Lung (tissue), 12 donors: ENCODE data around the gene CYP3A7. TPM values are rescaled to one million over a fixed set of nuclear protein-coding genes. Genes with fewer than 3 reads are reported as not detected.
A peak's percentile ranks its signal among the peaks of the same experiment; 100 is the strongest.
"Not testable (repeated sequence)": the region's sequence is repeated elsewhere in the genome, so short reads cannot be mapped to it uniquely, and the experiment has no call there.

ENCODE experiments used
- ATAC-seq: fragments of 200-7000 bp; cut with Tn5 transposase; one replicate; pipeline ENCODE4 v1.9.1; 2020; ENCODE audit warnings: moderate number of reproducible peaks; ENCODE audit not compliant: insufficient read depth, low FRiP score
- DNase-seq, 3 donors: peaks; one replicate each; pipeline ENCODE4 v3.0.0-alpha.2; 2013 to 2017
- H3K27ac ChIP-seq, 2 donors: one replicate each; pipeline ENCODE4 v1.5.1; 2013; ENCODE audit warnings: mild to moderate bottlenecking in 2 of 2, moderate library complexity in 2 of 2, control low read depth in 1 of 2, inconsistent platforms in 1 of 2, low read depth in 1 of 2, low read length in 1 of 2
- H3K27me3 ChIP-seq, 3 donors: one replicate each; pipeline ENCODE4 v1.5.1; 2013; ENCODE audit warnings: low read length in 2 of 3; ENCODE audit not compliant: control insufficient read depth in 3 of 3, insufficient read depth in 3 of 3
- H3K36me3 ChIP-seq, 4 donors: one replicate each; pipeline ENCODE4 v1.5.1; 2013; ENCODE audit warnings: low read length in 4 of 4, mild to moderate bottlenecking in 1 of 4, moderate library complexity in 1 of 4; ENCODE audit not compliant: control insufficient read depth in 4 of 4, insufficient read depth in 4 of 4
- H3K4me1 ChIP-seq, 5 donors: one replicate each; pipeline ENCODE4 v1.5.1; 2013; ENCODE audit warnings: low read length in 5 of 5, mild to moderate bottlenecking in 2 of 5, moderate library complexity in 1 of 5; ENCODE audit not compliant: control insufficient read depth in 5 of 5, insufficient read depth in 5 of 5
- H3K4me3 ChIP-seq: one replicate; pipeline ENCODE4 v1.5.1; 2013; ENCODE audit warnings: mild to moderate bottlenecking, control low read depth, moderate library complexity
- H3K9ac ChIP-seq, 2 donors: one replicate each; pipeline ENCODE4 v1.5.1; 2013; ENCODE audit warnings: low read length in 2 of 2, control low read depth in 1 of 2; ENCODE audit not compliant: insufficient read depth in 1 of 2
- H3K9me3 ChIP-seq, 4 donors: one replicate each; pipeline ENCODE4 v1.5.1; 2013; ENCODE audit warnings: low read length in 3 of 4, mild to moderate bottlenecking in 1 of 4, moderate library complexity in 1 of 4; ENCODE audit not compliant: control insufficient read depth in 4 of 4, insufficient read depth in 3 of 4
- CTCF ChIP-seq: IDR thresholded peaks from 2 replicates; pipeline ENCODE4 v1.5.1; 2012; ENCODE audit warnings: mild to moderate bottlenecking; ENCODE audit errors: control extremely low read depth, extremely low read depth
- WGBS, 2 donors: extraction: QIAGEN DNeasy Blood & Tissue Kit; methylation state at CpG; one replicate each; pipeline ENCODE4 v1.1.7; 2013; 5-methylcytosine and 5-hydroxymethylcytosine counted together
- polyA plus RNA-seq, 2 donors: library from polyadenylated mRNA; stranded (reverse); fragments of 200-250 nt; gene quantifications; one replicate each; pipeline ENCODE4 v1.2.1, GENCODE V29; 2013
- total RNA-seq, 2 donors: library from RNA; depleted of rRNA in 1 of 2; stranded (reverse); fragments of >200 nt in 1 of 2; gene quantifications; one replicate each; pipeline ENCODE4 v1.2.1, GENCODE V29; 2014 to 2021
- donor health status: control.
- donor health status: control.
- donor health status: Bipolar disorder and iron deficiency.
- donor health status: healthy.
- donor health status: DM: yes; HTN: yes; CAD: no.

CYP3A7 gene
- total and polyA plus RNA-seq, 4 donors = 0.19 to 0.71 (median 0.44) TPM

- no peak overlapping the region for H3K4me3 ChIP-seq
- no peaks in the 10 kb centered on the region for H3K27me3 ChIP-seq
- DNase-seq (peak; percentile 53 to 71 (median 64)), ATAC-seq (no peak)
- no peak for TF ChIP-seq CTCF
- whole genome bisulfite sequencing, 2 donors = 39 to 61% methylated on average over 9 of the region's 9 CpGs
- peak overlapping the region in 1 of 2 donors; percentile 8 for H3K9ac ChIP-seq
- H3K4me1 ChIP-seq = peaks cover 0 to 9% (median 0%) of the 10 kb centered on the region in 5 donors
- H3K27ac ChIP-seq = peak overlapping the region in 1 of 2 donors; percentile 30
- H3K9me3 ChIP-seq = no peaks in the 10 kb centered on the region
- no peaks in the 10 kb centered on the region for H3K36me3 ChIP-seq
Measured at GRCh38 chr7:99693427-99694200, 41.4 kb downstream of the CYP3A7 start.

GRCh38 chr7:99693100-99693426 is 41.9 kb downstream of the CYP3A7 start:
- Histone ChIP-seq H3K27me3 (no peaks in the 10 kb centered on the region), H3K36me3 (no peaks in the 10 kb centered on the region), H3K9me3 (no peaks in the 10 kb centered on the region), H3K4me3 (no peak overlapping the region), H3K9ac (peak overlapping the region in 1 of 2 donors; percentile 8), H3K4me1 (peaks cover 0 to 9% (median 0%) of the 10 kb centered on the region in 5 donors), H3K27ac (no peak overlapping the region)
- TF ChIP-seq CTCF = no peak
- ATAC-seq = no peak
- 40 to 71% methylated on average over 5 of the region's 5 CpGs for WGBS, 2 donors
- no peak for DNase-seq

- not testable (repeated sequence) for H3K4me3 ChIP-seq, H3K27me3 ChIP-seq, H3K9me3 ChIP-seq, ATAC-seq, H3K9ac ChIP-seq, H3K27ac ChIP-seq, H3K36me3 ChIP-seq, H3K4me1 ChIP-seq, DNase-seq
- 83 to 88% methylated on average over 6 of the region's 6 CpGs for WGBS, 2 donors
Measured at GRCh38 chr7:99692563-99692962, 42.4 kb downstream of the CYP3A7 start.

- 88 to 91% methylated on average over 1 of the region's 1 CpG for WGBS, 2 donors
- not testable (repeated sequence) for H3K9me3 ChIP-seq
Measured at GRCh38 chr7:99691658-99692057, 43.3 kb downstream of the CYP3A7 start.

GRCh38 chr7:99690918-99691317 is 44.1 kb downstream of the CYP3A7 start:
- H3K27me3 ChIP-seq, H3K27ac ChIP-seq, DNase-seq, ATAC-seq, H3K36me3 ChIP-seq, H3K4me1 ChIP-seq, H3K9me3 ChIP-seq, H3K4me3 ChIP-seq, H3K9ac ChIP-seq: not testable (repeated sequence)
- 95 to 100% methylated on average over 3 of the region's 4 CpGs for WGBS, 2 donors

More at GRCh38 chr7:99691658-99692057, 43.3 kb downstream of the CYP3A7 start:
- not testable (repeated sequence) for H3K4me1 ChIP-seq, DNase-seq, H3K27me3 ChIP-seq, H3K36me3 ChIP-seq, H3K27ac ChIP-seq, H3K4me3 ChIP-seq, ATAC-seq, H3K9ac ChIP-seq

- DNase-seq, H3K27me3 ChIP-seq, H3K9me3 ChIP-seq, H3K4me1 ChIP-seq, H3K4me3 ChIP-seq, H3K36me3 ChIP-seq, ATAC-seq, H3K27ac ChIP-seq, H3K9ac ChIP-seq: not testable (repeated sequence)
- WGBS, 2 donors = 91 to 92% methylated on average over 14 of the region's 14 CpGs
Measured at GRCh38 chr7:99685871-99686608, 49.0 kb downstream of the CYP3A7 start.
